K562 (cell line): ENCODE results near the gene HNRNPA3. TPM values are rescaled to one million over a fixed set of nuclear protein-coding genes. Genes with fewer than 3 reads are reported as not detected.

ENCODE experiments used
- ATAC-seq: fragments of 200-7000 bp; cut with Tn5 transposase; 3 replicates; pipeline ENCODE4 v1.9.1; 2020; ENCODE audit warnings: moderate library complexity
- BruUV-seq: library from RNA; stranded (reverse); fragments of 400-500 nt; replicated peaks from 2 replicates; lab custom pipeline; 2021; lab: Mats Ljungman, UMichigan
- CTCF ChIA-PET: fragments of 300-600 bp; formaldehyde crosslinking; extraction: SDS; loops from one replicate; lab custom pipeline; 2021; ENCODE audit warnings: low intra/inter-chr PET ratio; lab: Yijun Ruan, JAX
- POLR2A ChIA-PET: fragments of 300-600, 350-650 bp; sonication (Branson Sonifier 250); formaldehyde crosslinking; extraction: SDS; loops from one replicate; lab custom pipeline; 2021; ENCODE audit warnings: antibody characterized with exemption, inconsistent platforms; lab: Yijun Ruan, JAX
- DNase-seq, 4 experiments: peaks; one replicate each; pipeline versions ENCODE4 v3.0.0 to v3.0.0-alpha.2; 2011 to 2018; ENCODE audit warnings: low spot score in 3 of 4, mixed read lengths in 3 of 4; ENCODE audit errors: extremely low read depth in 1 of 4
- FAIRE-seq: peaks from 2 replicates; lab custom pipeline; 2011; peaks lifted over from hg19 to GRCh38; lab: Jason Lieb, UNC
- H2AFZ ChIP-seq: 2 replicates; pipeline ENCODE4 v1.6.0; 2011; ENCODE audit warnings: low read depth, low read length, control low read depth, inconsistent platforms
- H3K27ac ChIP-seq: fragments of 200-600 bp; 3 replicates; pipeline ENCODE4 v1.8.0; 2011; ENCODE audit warnings: low read depth, mild to moderate bottlenecking, control low read depth, inconsistent platforms, low read length, moderate library complexity, mixed read lengths; ENCODE audit errors: extremely low read depth
- H3K27me3 ChIP-seq, 2 experiments: fragments of 300-600 bp in 1 of 2; 2 replicates in 1 of 2; 3 replicates in 1 of 2; pipeline versions ENCODE4 v1.6.0 to v1.8.0; 2011; ENCODE audit warnings: inconsistent platforms in 2 of 2, low read length in 2 of 2, mild to moderate bottlenecking in 1 of 2, mixed read lengths in 1 of 2, moderate library complexity in 1 of 2; ENCODE audit not compliant: control insufficient read depth in 2 of 2, insufficient read depth in 2 of 2
- H3K36me3 ChIP-seq: fragments of 300-600 bp; 3 replicates; pipeline ENCODE4 v1.8.0; 2011; ENCODE audit warnings: mild to moderate bottlenecking, low read length, inconsistent platforms; ENCODE audit not compliant: control insufficient read depth, insufficient read depth
- H3K4me1 ChIP-seq, 2 experiments: fragments of 200-600 bp in 1 of 2; replicated peaks in 1 of 2; 2 replicates in 1 of 2; 3 replicates in 1 of 2; pipeline versions ENCODE4 v1.5.1 to v1.8.0; 2011; ENCODE audit warnings: inconsistent platforms in 2 of 2, low read length in 2 of 2, mild to moderate bottlenecking in 1 of 2, mixed read lengths in 1 of 2, moderate library complexity in 1 of 2; ENCODE audit not compliant: control insufficient read depth in 2 of 2, insufficient read depth in 2 of 2
- H3K4me2 ChIP-seq: 2 replicates; pipeline ENCODE4 v1.6.1; 2011; ENCODE audit warnings: low read length, control low read depth, inconsistent platforms, mixed read lengths; ENCODE audit not compliant: insufficient read depth
- H3K4me3 ChIP-seq: fragments of 200-600 bp; sonication (generic), shearing (Covaris generic); 2 replicates; pipeline ENCODE4 v1.5.1; 2016; ENCODE audit warnings: control low read depth, inconsistent platforms
- H3K79me2 ChIP-seq: fragments of 200-600 bp; 3 replicates; pipeline ENCODE4 v1.8.0; 2011; ENCODE audit warnings: low read length, inconsistent platforms; ENCODE audit not compliant: control insufficient read depth, insufficient read depth
- H3K9ac ChIP-seq, 2 experiments: 2 replicates each; pipeline versions ENCODE4 v1.6.0 to v1.6.1; 2011; ENCODE audit warnings: low read depth in 2 of 2, low read length in 2 of 2, control low read depth in 1 of 2, inconsistent platforms in 1 of 2, mild to moderate bottlenecking in 1 of 2, mixed read lengths in 1 of 2; ENCODE audit not compliant: insufficient read depth in 1 of 2
- H3K9me1 ChIP-seq: one replicate; pipeline ENCODE4 v1.6.0; 2011; ENCODE audit warnings: inconsistent platforms, mild to moderate bottlenecking, low read length, moderate library complexity; ENCODE audit not compliant: control insufficient read depth, insufficient read depth
- H3K9me3 ChIP-seq: replicated peaks from 2 replicates; pipeline ENCODE4 v1.5.1; 2011; ENCODE audit warnings: low read depth, low read length, inconsistent platforms; ENCODE audit not compliant: control insufficient read depth, insufficient read depth
- H4K20me1 ChIP-seq: replicated peaks from 2 replicates; pipeline ENCODE4 v1.6.1; 2011; ENCODE audit warnings: low read length, inconsistent platforms, mixed read lengths; ENCODE audit not compliant: control insufficient read depth, insufficient read depth
- CBFA2T2 ChIP-seq: fragments of 450-650 bp; conservative IDR thresholded peaks from 2 replicates; pipeline ENCODE4 v1.6.1; 2017; ENCODE audit warnings: mild to moderate bottlenecking
- IRF1 ChIP-seq: sonication (generic); formaldehyde crosslinking; IDR thresholded peaks from 2 replicates; pipeline ENCODE4 v1.8.0; 2022; ENCODE audit warnings: missing genetic modification reagents, mild to moderate bottlenecking, borderline replicate concordance
- KLF10 ChIP-seq: fragments of 250-450 bp; sonication (Bioruptor Pico); IDR thresholded peaks from 2 replicates; pipeline ENCODE4 v1.6.1; 2021; ENCODE audit warnings: matching md5 sums
- NR2C1 ChIP-seq, 2 experiments: fragments of 450-650 bp; IDR thresholded peaks; 2 replicates each; pipeline ENCODE4 v1.6.1; 2017; ENCODE audit warnings: mild to moderate bottlenecking in 2 of 2, antibody characterized with exemption in 1 of 2, inconsistent platforms in 1 of 2, missing compliant biosample characterization in 1 of 2, missing genetic modification characterization in 1 of 2
- PCBP2 ChIP-seq: fragments of 200-400 bp; formaldehyde crosslinking; IDR thresholded peaks from 2 replicates; pipeline ENCODE4 v1.6.1; 2018; ENCODE audit warnings: low read length, low read depth, mild to moderate bottlenecking, moderate library complexity; ENCODE audit not compliant: poor library complexity, severe bottlenecking
- RAD21 ChIP-seq, 2 experiments: fragments of 250-450 bp in 1 of 2; fragments of 450-650 bp in 1 of 2; sonication (Bioruptor Pico) in 1 of 2; formaldehyde crosslinking in 1 of 2; IDR thresholded peaks in 1 of 2; conservative IDR thresholded peaks in 1 of 2; 2 replicates each; pipeline versions ENCODE4 v1.4.0 to v1.8.0; 2020 to 2022; ENCODE audit warnings: mild to moderate bottlenecking in 2 of 2, moderate library complexity in 1 of 2
- TFE3 ChIP-seq: fragments of 450-650 bp; formaldehyde crosslinking; IDR thresholded peaks from 2 replicates; pipeline ENCODE4 v1.4.0; 2020; ENCODE audit warnings: mild to moderate bottlenecking, mixed read lengths
- ZNF146 ChIP-seq: IDR thresholded peaks from one replicate; pipeline ENCODE4 v1.6.1; 2018; ENCODE audit warnings: missing compliant biosample characterization; ENCODE audit not compliant: unreplicated experiment
- ZNF583 ChIP-seq: fragments of 250-450 bp; sonication (Bioruptor Pico); IDR thresholded peaks from 2 replicates; pipeline ENCODE4 v1.4.0; 2020
- WGBS: fragments of 100-300 bp; shearing (Covaris generic); methylation state at CpG from one replicate; pipeline ENCODE4 v1.1.6; 2016; ENCODE audit warnings: low coverage, mixed read lengths; ENCODE audit not compliant: insufficient coverage; ENCODE audit errors: missing lambda C conversion rate; 5-methylcytosine and 5-hydroxymethylcytosine counted together
- in situ Hi-C: fragments of 300-500 bp; cut with MboI; formaldehyde crosslinking; loops from 4 replicates; pipeline ENCODE4 v1.15.0; 2018; ENCODE audit warnings: inconsistent platforms, mixed read lengths
- intact Hi-C: fragments of 100-400 bp; cut with micrococcal nuclease; formaldehyde crosslinking; loops from 2 replicates; pipeline ENCODE4 v1.14.2; 2022
- polyA plus RNA-seq, 8 experiments: library from polyadenylated mRNA; depleted of rRNA in 4 of 8; stranded (reverse) in 5 of 8; unstranded in 3 of 8; fragments of >200 nt; fragmentation: Nextera tagmentation in 2 of 8; fragmentation: Illumina TruSeq in 1 of 8; extraction: Ambion mirVana in 2 of 8; extraction: Trizol in 1 of 8; gene quantifications; 2 replicates each; pipeline versions ENCODE4 v1.2.1 to v1.2.3, GENCODE V29; 2011 to 2014; ENCODE audit warnings: inconsistent platforms in 1 of 8, missing spikeins in 1 of 8
- total RNA-seq, 7 experiments: library from RNA; depleted of rRNA in 6 of 7; stranded (reverse); fragments of >200 nt in 6 of 7; fragmentation: Illumina TruSeq in 2 of 7; extraction: Trizol in 2 of 7; gene quantifications; 2 replicates each; pipeline versions ENCODE4 v1.2.1 to v1.2.3, GENCODE V29; 2011 to 2021; ENCODE audit warnings: low replicate concordance in 1 of 7

Gene HNRNPA3
- total and polyA plus RNA-seq, 9 of the 15 experiments (the other 6 are each of a cell fraction or from before 2014, with no cell fraction given): 72.8 to 428 (median 192) TPM

DNA sequence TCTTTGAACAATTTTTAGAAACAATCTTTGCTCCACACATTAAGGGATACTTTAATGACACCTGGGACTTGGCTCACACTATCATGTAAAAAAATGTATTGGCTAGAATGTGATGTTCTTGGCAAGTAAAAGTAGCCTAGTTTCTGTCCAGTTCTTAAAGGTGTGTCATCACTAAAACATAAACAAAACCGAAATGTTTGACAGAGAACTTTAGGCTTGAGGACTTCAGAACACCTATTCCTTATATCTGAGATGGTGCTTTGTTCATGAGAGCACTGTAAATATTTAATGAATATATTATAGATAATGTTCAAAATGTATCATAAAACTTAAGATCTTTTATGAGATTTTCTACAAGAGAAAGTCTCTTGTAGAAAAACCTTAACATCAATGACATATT lies 19.8 kb upstream of the HNRNPA3 start (continued):
- TF ChIP-seq PCBP2: no peak
- no peak for TF ChIP-seq TFE3
- no peak for TF ChIP-seq NR2C1 (IDR thresholded peaks at IDR 0.05)
- TF ChIP-seq NR2C1 (tag; IDR thresholded peaks at IDR 0.05): no peak

- CTCF ChIA-PET: no interaction called here
- no peak for ATAC-seq
- H3K4me2 ChIP-seq: no peak overlapping the region
- BruUV-seq: no TSS peak
- H3K36me3 ChIP-seq: no peaks in the 10 kb centered on the region
- no peak overlapping the region for H3K4me3 ChIP-seq
- 9% methylated on average over 4 of the region's 4 CpGs for WGBS
- in situ Hi-C loops: no loop called here
- no peaks in the 10 kb centered on the region for H3K9me3 ChIP-seq
- no peaks in the 10 kb centered on the region for H3K9me1 ChIP-seq
- no peaks in the 10 kb centered on the region for H4K20me1 ChIP-seq
- H3K79me2 ChIP-seq: no peaks in the 10 kb centered on the region
- H3K4me1 ChIP-seq: peaks cover 0 to 4% of the 10 kb centered on the region in 2 experiments; a peak in 2 of 5 replicates
- H2AFZ ChIP-seq: no peak overlapping the region; the same call in 1 of the 2 replicates
- intact Hi-C loops: no loop called here
- FAIRE-seq: no peak
- no peaks in the 10 kb centered on the region for H3K27me3 ChIP-seq
- H3K9ac ChIP-seq: no peak overlapping the region
- H3K27ac ChIP-seq: no peak overlapping the region
- POLR2A ChIA-PET: no interaction called here
- DNase-seq: no peak
- TF ChIP-seq ZNF583 (CRISPR knock-in tag) (no peak), IRF1 (no peak), ZNF146 (CRISPR knock-in tag) (no peak), RAD21 (CRISPR knock-in tag; conservative IDR thresholded peaks at IDR 0.05 in 1 of 2, IDR thresholded peaks at IDR 0.05 in 1 of 2) (no peak), CBFA2T2 (no peak), KLF10 (CRISPR knock-in tag) (no peak)
These were observed 19.4 kb upstream of the HNRNPA3 start for GRCh38 chr2:177193240-177193639.
